ENCODE results near the gene CPNE7.

Gene CPNE7

DNA sequence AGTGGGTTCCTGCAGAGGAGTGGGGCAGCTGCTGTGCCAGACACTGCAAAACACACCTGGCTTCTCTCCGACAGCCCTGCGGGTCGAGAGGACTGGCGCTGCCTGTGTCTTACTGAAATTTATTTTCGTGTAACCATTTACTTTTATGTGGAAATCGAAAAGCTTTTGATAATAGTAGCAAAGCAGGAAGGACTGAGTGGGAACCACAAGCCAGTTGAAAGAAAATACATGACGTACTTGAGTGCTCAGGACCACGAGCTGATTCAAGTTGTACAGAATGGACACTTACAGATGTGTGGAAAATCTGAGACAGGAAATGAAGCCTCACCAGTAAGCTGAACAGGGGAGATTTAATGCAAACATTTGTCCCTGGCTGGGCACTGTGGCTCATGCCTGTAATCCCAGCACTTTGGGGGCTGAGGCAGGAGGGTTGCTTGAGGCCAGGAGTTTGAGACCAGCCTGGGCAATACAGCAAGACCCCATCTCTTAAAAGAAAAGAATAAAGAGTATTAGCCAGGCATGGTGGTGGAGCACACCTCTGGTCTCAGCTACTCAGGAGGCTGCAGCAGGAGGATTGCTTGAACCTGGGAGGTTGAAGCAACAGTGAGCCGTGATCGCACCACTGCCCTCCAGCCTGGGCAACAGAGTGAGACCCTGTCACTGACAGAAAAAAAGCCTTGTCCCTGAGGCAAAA, 26.4 kb upstream of the CPNE7 start:
- DNase-seq (ENCODE audit: low read depth), result no peak

DNA sequence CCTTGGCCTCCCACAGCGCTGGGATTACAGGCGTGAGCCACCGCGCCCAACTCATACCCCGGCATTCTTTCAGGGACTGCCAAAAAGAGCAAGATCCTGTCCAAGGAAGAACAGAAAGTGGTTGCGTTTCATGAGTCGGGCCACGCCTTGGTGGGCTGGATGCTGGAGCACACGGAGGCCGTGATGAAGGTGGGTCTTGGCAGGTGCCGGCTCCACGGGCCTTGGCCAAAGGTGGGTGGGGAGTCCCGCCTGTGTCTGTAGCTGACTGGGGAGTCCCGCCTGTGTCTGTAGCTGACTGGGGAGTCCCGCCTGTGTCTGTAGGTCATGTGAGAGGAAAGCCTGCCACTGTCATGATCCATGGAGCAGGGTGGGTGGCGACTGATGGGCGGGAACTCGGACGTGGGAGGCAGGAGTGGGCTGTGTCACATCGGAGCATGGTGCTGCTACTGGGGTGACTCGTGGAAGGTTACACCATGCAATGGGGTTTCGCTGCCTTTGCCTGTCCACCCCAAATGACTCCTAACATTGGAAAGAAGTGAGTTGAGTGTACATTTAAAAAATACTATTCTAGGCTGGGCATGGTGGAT, 25.0 kb upstream of the CPNE7 start:
- no peak for DNase-seq (ENCODE audit: low read depth)

DNA sequence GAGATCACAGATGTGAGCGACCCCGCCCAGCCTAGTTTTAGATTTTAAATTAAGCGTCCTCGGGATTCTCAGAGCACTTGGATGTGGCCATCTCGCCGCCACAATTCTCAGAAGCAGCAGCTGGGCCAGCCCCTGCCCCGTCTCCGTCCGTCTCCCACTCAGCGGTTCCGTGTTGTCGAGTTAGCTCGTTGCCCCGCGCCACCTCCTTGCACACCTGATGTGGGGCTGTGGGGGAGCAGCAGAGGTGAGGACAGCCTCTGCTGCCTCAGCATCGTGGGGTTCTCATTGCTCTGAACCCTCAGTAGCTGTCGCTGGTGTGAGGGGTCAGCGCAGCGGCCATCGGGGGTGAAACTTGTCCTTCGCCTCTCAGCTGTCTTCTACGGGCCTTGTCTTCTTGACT, 23.2 kb upstream of the CPNE7 start:
- no peak for DNase-seq (ENCODE audit: low read depth)

DNA sequence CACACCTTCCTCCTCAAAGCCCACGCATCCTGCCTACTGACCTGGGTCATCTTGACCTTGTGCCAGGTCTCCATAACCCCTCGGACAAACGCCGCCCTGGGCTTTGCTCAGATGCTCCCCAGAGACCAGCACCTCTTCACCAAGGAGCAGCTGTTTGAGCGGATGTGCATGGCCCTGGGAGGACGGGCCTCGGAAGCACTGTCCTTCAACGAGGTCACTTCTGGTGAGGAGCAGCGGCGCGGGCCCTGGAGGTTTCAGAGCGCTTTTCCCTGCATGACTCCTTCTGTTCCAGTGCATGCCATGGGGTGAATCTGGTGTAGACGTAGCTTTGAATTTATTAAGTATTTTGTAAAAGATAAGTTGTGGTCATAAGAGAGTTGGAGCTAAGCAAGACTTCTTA, 22.6 kb upstream of the CPNE7 start:
- DNase-seq (ENCODE audit: low read depth), result no peak

DNA sequence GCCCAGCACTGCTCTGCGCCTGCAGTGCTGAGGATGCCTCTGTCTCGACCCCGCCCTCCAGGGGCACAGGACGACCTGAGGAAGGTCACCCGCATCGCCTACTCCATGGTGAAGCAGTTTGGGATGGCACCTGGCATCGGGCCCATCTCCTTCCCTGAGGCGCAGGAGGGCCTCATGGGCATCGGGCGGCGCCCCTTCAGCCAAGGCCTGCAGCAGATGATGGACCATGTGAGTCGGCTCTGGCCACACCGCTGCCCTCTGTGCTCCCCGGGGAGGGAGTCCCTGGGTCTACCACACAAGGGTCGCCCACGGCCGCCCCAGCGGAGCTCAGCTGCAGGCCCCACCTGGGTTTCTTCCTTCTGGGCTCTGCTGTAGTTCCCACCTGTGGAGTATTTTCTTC, 21.8 kb upstream of the CPNE7 start:
- no peak for DNase-seq (ENCODE audit: low read depth)

DNA sequence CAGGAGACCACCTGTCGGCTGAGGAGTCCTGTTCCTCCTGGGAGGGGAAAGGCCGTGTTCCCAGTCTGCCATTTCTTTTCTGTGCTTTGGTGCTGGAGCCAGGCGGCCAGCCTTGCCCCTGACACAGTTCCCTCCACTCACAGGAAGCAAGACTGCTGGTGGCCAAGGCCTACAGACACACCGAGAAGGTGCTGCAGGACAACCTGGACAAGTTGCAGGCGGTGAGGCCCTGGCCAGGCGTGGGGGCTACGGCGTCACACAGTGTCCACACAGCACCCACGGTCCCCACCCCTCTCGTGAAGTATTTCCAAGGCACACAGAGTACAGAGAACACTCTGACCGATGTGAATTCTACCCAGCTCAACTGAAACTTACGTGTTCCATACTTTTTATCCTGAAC, 21.2 kb upstream of the CPNE7 start:
- DNase-seq (ENCODE audit: low read depth), result no peak

DNA sequence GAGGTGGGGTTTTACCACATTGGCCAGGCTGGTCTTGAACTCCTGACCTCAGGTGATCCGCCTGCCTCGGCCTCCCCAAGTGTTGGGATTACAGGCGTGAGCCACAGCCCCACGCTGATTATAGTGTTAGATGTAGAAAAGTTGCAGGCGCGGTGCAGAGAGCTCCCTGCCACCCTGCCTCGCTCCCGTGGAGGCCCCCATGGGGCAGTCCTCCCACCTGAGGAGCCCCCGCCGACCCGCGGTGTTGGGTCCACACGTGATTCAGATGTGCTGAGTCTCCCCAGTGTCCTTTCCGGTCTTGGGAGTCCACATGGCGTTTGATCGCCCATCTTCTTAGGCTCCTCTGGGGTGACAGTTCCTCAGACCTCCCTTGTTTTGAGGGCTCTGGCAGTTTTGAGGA, 20.3 kb upstream of the CPNE7 start:
- no peak for DNase-seq (ENCODE audit: low read depth)

DNA sequence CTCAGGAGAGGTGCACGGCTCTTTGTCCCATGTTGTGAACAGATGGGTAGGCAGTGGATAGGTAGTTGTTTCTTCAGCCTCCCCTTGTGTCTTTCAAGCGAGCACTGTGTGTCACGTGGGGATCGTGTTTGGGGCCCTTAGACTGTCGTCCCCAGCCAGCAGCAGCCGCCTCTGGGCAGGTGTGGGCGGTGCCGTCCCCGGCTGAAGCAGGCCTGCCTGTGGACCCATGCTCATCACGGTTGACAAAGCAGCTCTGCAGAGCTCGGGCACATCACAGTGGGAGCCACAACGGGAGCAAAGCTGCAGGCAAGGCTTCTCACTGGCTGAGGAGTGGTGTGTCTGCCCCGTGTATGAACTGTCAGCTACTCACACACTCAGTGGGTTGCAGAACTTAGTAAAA, 19.8 kb upstream of the CPNE7 start:
- no peak for DNase-seq (ENCODE audit: low read depth)

DNA sequence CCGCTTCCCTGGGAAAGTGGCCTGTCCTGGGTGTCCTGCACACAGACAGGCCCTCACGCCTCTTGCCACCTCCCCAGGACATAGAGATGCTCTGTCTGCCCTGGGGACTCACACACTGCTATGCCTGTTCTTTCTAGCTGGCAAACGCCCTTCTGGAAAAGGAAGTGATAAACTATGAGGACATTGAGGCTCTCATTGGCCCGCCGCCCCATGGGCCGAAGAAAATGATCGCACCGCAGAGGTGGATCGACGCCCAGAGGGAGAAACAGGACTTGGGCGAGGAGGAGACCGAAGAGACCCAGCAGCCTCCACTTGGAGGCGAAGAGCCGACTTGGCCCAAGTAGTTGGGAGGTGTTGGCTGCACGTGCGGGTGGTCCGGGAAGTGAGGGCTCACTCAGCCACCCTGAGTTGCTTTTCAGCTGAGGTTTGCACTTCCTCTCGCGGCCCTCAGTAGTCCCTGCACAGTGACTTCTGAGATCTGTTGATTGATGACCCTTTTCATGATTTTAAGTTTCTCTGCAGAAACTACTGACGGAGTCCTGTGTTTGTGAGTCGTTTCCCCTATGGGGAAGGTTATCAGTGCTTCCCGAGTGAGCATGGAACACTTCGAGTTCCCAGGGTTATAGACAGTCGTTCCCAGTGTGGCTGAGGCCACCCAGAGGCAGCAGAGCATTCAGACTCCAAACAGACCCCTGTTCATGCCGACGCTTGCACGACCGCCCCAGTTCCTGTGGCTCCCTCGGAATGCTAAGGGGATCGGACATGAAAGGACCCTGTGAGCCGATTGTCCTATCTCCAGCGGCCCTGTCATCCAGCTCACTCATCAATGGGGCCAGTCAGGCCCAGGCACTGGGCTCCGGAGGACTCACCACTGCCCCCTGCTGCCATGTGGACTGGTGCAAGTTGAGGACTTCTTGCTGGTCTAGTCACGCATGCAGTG, 18.5 kb upstream of the CPNE7 start:
- DNase-seq (ENCODE audit: low read depth), result no peak

DNA sequence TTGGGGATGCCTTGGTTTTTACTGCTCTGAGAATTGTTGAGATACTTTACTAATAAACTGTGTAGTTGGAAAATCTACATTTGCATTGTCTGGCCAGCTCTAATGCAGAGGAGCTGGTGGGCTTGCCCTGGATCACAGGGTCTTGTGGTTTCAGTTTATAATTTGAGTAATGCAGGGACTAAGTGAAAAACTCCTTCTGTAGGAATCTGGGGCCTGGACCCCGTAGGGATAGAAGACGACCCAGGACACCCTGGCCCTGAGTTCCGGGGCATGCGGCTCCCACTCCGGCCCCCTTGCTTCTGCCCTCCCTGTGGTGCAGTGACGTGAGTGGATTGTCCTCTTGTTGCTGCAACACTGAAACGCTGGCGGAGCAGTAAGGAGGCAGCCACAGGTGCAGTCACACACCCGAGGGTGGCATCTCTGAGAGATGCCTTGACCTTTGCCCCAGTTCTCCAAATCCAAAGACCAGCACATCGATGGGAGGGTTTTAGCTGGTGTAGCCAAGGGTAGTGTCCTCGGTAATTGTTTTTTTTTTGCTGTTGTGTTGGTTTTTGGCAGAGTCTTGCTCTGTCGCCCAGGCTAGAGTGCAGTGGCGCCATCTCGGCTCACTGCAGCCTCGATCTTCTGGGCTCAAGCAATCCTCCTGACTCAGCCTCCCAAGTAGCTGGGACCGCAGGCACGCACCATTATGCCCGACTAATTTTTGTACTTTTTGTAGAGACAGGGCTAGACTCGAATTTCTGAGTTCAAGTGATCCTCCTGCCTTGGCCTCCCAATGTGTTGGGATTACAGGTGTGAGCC, 17.7 kb upstream of the CPNE7 start:
- DNase-seq (ENCODE audit: low read depth), result no peak

DNA sequence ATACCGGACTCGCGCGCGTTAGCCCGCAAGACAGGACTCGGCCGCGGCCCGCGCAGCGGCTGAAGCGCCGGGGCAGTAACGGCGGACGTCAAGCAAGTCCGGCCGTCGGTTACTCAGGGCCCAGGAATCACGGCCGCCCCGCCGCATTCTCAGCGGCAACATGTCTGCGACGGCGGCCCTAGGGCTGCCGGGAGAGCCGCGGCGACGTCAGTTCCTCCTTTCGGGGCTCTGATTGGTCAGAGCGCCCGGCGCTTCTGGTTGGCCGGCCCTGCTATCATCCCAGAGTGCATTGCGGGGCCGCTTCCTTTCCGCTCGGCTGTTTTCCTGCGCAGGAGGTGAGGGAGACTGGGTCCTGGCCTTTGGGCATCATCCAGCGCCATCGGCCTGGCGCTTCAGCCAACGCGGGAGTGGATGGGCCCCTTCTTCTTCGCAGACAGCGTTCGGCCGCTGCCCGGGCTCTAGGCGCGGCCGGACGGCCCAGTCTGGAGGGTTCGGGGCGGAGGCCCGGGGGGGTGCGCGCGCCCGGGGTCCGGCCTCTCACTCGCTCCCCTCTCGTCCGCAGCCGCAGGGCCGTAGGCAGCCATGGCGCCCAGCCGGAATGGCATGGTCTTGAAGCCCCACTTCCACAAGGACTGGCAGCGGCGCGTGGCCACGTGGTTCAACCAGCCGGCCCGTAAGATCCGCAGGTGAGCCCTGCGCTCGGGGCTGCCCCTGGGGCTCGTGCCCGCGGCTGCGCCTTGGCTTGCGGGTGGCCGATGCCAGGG, 15.0 kb upstream of the CPNE7 start, which contains the start of gene RPL13:
Gene RPL13 (plus strand): TSS at position 305 of the 764 bp plus-strand sequence. CDS start 278 bp downstream, at position 583.
- no peak for DNase-seq (ENCODE audit: low read depth)

DNA sequence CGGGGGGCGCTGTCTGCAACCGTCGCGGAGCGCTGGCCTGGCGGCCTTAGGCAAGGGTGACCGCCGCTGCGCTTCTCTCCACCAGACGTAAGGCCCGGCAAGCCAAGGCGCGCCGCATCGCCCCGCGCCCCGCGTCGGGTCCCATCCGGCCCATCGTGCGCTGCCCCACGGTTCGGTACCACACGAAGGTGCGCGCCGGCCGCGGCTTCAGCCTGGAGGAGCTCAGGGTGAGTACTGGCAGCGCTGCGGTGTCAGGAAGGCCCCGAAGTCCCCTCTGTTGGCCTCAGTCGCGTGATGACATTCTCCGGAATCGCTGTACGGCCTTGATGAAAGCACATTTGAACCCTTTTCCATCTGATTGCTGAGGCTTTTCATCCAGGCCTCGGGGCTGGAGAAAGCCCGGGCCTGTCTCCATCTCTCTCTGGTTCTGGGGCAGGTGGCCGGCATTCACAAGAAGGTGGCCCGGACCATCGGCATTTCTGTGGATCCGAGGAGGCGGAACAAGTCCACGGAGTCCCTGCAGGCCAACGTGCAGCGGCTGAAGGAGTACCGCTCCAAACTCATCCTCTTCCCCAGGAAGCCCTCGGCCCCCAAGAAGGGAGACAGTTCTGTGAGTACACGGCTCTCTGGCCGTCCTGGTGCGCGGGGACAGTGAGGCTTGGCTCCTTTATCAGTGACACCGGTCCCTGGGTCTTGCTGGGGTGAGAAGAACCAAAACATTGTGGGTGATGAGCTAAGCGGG, 14.2 kb upstream of the CPNE7 start:
- DNase-seq (ENCODE audit: low read depth), result no peak

DNA sequence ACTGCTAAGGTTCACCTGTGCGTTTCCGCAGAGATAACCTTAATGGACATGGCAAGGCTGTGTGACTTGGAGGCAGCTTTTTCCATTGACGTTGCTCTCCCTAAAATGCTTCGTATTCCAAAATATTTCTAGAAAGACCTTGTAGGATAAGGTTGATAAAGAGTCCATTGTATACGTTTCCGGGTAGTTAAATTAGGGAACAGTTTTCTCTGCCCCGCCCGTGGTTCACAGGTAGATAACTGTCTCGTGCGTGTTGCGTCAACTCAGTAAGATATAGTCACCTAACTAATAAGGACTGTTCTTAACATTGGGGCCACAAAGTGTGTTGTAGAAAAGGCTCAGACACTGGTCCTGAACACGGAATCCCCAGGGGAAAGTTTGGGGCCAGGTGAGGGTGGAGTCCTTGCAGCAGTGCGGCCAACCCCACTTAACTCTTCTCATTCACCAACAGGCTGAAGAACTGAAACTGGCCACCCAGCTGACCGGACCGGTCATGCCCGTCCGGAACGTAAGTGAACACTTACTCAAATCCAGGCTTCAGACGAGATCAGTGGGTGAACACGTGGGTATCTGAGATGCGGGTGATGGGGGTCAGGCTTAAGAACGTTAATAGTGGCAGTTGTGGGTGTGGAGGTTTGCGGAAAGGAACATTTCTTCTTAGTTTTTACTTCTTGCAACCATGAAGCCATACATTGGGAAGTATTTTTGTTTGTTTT, 13.5 kb upstream of the CPNE7 start:
- DNase-seq (ENCODE audit: low read depth), result no peak

DNA sequence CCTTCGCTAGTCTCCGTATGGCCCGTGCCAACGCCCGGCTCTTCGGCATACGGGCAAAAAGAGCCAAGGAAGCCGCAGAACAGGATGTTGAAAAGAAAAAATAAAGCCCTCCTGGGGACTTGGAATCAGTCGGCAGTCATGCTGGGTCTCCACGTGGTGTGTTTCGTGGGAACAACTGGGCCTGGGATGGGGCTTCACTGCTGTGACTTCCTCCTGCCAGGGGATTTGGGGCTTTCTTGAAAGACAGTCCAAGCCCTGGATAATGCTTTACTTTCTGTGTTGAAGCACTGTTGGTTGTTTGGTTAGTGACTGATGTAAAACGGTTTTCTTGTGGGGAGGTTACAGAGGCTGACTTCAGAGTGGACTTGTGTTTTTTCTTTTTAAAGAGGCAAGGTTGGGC, 12.6 kb upstream of the CPNE7 start:
- DNase-seq (ENCODE audit: low read depth), result no peak

DNA sequence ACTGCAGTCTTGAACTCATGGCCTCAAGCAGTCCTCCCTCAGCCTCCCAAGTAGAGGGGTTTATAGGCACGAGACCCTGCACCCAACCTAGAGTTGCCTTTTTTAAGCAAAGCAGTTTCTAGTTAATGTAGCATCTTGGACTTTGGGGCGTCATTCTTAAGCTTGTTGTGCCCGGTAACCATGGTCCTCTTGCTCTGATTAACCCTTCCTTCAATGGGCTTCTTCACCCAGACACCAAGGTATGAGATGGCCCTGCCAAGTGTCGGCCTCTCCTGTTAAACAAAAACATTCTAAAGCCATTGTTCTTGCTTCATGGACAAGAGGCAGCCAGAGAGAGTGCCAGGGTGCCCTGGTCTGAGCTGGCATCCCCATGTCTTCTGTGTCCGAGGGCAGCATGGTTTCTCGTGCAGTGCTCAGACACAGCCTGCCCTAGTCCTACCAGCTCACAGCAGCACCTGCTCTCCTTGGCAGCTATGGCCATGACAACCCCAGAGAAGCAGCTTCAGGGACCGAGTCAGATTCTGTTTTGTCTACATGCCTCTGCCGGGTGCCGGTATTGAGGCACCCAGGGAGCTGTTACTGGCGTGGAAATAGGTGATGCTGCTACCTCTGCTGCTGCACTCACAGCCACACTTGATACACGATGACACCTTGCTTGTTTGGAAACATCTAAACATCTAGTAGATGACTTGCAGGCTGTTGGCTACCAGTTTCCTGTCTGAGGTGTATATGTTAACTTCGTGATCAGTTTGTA, 11.7 kb upstream of the CPNE7 start:
- no peak for DNase-seq (ENCODE audit: low read depth)

DNA sequence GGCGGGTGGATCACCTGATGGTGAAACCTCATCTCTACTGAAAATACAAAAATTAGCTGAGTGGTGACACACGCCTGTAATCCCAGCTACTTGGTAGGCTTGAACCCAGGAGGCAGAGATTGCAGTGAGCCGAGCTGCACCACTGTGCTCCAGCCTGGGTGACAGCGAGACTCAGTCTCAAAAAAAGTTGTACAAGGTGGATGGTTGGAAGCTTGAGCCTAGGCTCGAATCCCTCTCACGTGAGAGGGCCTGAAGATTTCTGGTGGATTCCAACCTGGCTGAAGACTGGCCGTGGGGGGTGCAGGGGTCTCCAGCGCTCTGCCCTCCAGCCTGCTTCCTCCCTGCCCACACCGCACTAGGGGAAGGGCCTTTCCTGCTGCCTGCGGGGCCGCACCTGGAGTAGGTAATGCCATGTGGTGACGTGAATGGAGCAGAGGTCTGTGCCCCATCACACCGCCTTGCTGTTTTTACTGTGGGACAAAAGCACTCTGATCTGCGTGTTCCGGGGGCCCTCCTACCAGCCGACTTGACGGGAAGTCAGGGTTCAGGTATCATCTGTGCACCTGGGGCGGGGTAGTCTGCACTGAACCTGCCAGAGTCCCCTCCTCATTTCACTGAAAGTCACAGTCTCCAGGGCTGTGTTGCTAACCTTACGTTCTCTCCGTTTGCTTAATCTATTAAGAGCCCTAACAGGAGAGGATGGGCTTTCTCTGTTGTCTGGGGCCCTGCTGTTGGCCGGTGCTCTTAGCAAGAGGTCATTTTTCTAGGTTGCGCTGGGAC, 10.9 kb upstream of the CPNE7 start:
- DNase-seq (ENCODE audit: low read depth), result no peak

DNA sequence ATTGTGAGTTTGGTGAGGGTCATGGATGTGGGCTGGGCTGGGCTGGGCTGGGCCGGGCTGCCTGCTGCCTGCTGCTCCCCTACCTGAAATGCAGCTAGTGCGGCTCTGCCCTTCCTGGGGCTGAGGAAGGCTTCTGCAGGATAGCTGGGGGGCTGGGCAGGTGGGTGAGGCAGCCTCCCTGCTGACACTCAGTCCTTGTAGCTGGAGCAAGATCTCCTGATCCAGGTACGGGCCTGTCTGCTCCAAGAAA, 10.4 kb upstream of the CPNE7 start:
- no peak for DNase-seq (ENCODE audit: low read depth)

DNA sequence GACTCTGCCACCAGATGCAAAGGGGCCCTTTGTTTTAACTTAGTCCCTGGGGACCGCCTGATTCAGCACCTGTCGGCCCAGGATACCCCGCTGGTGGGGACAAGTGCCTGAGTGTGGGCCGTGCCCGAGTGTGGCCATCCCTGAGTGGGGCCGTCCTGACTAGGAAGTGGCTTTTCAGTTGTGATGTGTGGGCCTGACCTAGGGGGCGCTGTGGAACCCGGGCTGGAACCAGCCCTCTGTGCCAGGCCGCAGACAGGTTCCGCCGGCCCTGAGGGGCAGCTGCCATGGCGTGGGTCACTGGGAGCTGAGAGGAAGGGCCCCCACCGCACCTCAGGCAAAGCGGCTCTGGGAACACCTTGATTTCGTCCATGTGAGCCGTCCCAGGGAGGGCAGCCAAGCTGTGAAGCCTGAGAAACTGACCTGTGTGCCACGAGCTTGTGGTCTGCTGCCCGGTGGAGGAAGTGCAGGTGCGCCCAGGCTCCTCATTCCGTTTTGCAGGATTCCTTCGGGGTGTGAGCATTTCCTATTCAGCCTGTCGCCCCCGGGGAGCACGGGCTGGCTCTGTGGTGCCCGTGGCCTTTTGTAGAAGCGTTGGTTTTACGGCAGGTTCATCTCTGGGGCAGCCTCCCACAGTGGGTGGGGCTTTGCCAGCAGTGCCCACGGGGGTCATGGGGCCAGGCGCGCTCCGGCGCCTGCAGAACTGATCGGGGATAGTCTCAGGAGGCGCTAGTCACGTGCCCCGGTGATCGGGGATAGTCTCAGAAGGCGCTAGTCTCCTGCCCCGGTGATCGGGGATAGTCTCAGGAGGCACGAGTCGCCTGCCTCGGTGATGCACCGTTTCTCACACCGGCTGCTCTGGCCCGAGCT, 9.8 kb upstream of the CPNE7 start:
- DNase-seq (ENCODE audit: low read depth), result no peak
